GM23338 (cell line): ENCODE results near the gene CNTNAP2. TPM values are rescaled to one million over a fixed set of nuclear protein-coding genes. Genes with fewer than 3 reads are reported as not detected.

Source experiments
- ATAC-seq: fragments of 200-7000 bp; cut with Tn5 transposase; 3 replicates; pipeline ENCODE4 v1.9.1; 2020
- DNase-seq: peaks from one replicate; pipeline ENCODE4 v3.0.0-alpha.2; 2015; ENCODE audit warnings: low spot score
- H2AFZ ChIP-seq: fragments of 200-600 bp; sonication (generic); 2 replicates; pipeline ENCODE4 v1.8.0; 2016; ENCODE audit warnings: antibody characterized with exemption, mild to moderate bottlenecking, moderate library complexity
- H3F3A ChIP-seq: fragments of 200-600 bp; sonication (generic); replicated peaks from 2 replicates; pipeline ENCODE4 v1.8.0; 2017; ENCODE audit warnings: antibody characterized with exemption, mixed run types, low read depth
- H3K27ac ChIP-seq: fragments of 200-600 bp; sonication (generic); 2 replicates; pipeline ENCODE4 v1.6.1; 2016; ENCODE audit warnings: low read depth
- H3K27me3 ChIP-seq: fragments of 200-600 bp; sonication (generic); 2 replicates; pipeline ENCODE4 v1.8.0; 2016; ENCODE audit warnings: mild to moderate bottlenecking, mixed run types, moderate library complexity; ENCODE audit not compliant: insufficient read depth
- H3K36me3 ChIP-seq: fragments of 200-600 bp; sonication (generic); 2 replicates; pipeline ENCODE4 v1.8.0; 2016; ENCODE audit warnings: mild to moderate bottlenecking; ENCODE audit not compliant: insufficient read depth
- H3K4me1 ChIP-seq: fragments of 200-600 bp; sonication (generic); 2 replicates; pipeline ENCODE4 v1.8.0; 2016; ENCODE audit warnings: mild to moderate bottlenecking, moderate library complexity; ENCODE audit not compliant: insufficient read depth
- H3K4me2 ChIP-seq: fragments of 200-600 bp; sonication (generic); 2 replicates; pipeline ENCODE4 v1.7.1; 2017; ENCODE audit warnings: mixed run types
- H3K4me3 ChIP-seq: fragments of 200-600 bp; sonication (generic); 2 replicates; pipeline ENCODE4 v1.6.1; 2016; ENCODE audit warnings: mixed run types
- H3K79me2 ChIP-seq: fragments of 200-600 bp; sonication (generic); replicated peaks from 2 replicates; pipeline ENCODE4 v1.8.0; 2017; ENCODE audit warnings: mild to moderate bottlenecking; ENCODE audit not compliant: insufficient read depth
- H3K9me2 ChIP-seq: fragments of 200-600 bp; sonication (generic); 2 replicates; pipeline ENCODE4 v1.8.0; 2017; ENCODE audit not compliant: insufficient read depth
- H4K20me1 ChIP-seq: fragments of 200-600 bp; sonication (generic); replicated peaks from 2 replicates; pipeline ENCODE4 v1.8.0; 2017; ENCODE audit warnings: mild to moderate bottlenecking; ENCODE audit not compliant: insufficient read depth
- H3K27ac Mint-ChIP-seq: 2 replicates; pipeline ENCODE4 v1.8.0; 2020; ENCODE audit warnings: inconsistent platforms, mild to moderate bottlenecking, moderate library complexity, mixed read lengths
- H3K27me3 Mint-ChIP-seq: 3 replicates; pipeline ENCODE4 v1.8.0; 2022; ENCODE audit warnings: low read depth, mild to moderate bottlenecking, moderate library complexity, mixed read lengths, inconsistent platforms; ENCODE audit not compliant: insufficient read depth, poor library complexity
- H3K36me3 Mint-ChIP-seq: 3 replicates; pipeline ENCODE4 v1.8.0; 2021; ENCODE audit warnings: low read depth, mild to moderate bottlenecking, inconsistent platforms, moderate library complexity, mixed read lengths
- H3K4me1 Mint-ChIP-seq: 3 replicates; pipeline ENCODE4 v1.8.0; 2020; ENCODE audit warnings: mild to moderate bottlenecking, inconsistent platforms, mixed read lengths
- H3K4me3 Mint-ChIP-seq: 3 replicates; pipeline ENCODE4 v1.8.0; 2021; ENCODE audit warnings: moderate library complexity, mild to moderate bottlenecking, inconsistent platforms, mixed read lengths
- H3K9me3 Mint-ChIP-seq: 3 replicates; pipeline ENCODE4 v1.8.0; 2020; ENCODE audit warnings: moderate library complexity, mild to moderate bottlenecking, inconsistent platforms, mixed read lengths
- CREB1 ChIP-seq: fragments of 250-450 bp; sonication (Bioruptor Pico); IDR thresholded peaks from 2 replicates; pipeline ENCODE4 v1.5.0; 2020; ENCODE audit warnings: low read depth, mild to moderate bottlenecking, moderate library complexity
- CTCF ChIP-seq, 2 experiments: fragments of 200-600 bp in 1 of 2; sonication (generic) in 1 of 2; conservative IDR thresholded peaks; 2 replicates each; pipeline versions ENCODE4 v1.5.1 to v1.6.1; 2016 to 2017; ENCODE audit warnings: antibody characterized with exemption in 2 of 2, low read depth in 2 of 2, mild to moderate bottlenecking in 2 of 2, moderate library complexity in 1 of 2
- ETS1 ChIP-seq: IDR thresholded peaks from 2 replicates; pipeline ENCODE4 v1.6.1; 2016; ENCODE audit warnings: antibody characterized with exemption
- EZH2phosphoT487 ChIP-seq: fragments of 200-600 bp; sonication (generic); IDR thresholded peaks from one replicate; pipeline ENCODE4 v1.8.1; 2018; ENCODE audit warnings: antibody characterized with exemption; ENCODE audit not compliant: unreplicated experiment
- NANOG ChIP-seq: IDR thresholded peaks from 2 replicates; pipeline ENCODE4 v1.6.1; 2016; ENCODE audit warnings: antibody characterized with exemption, borderline replicate concordance
- REST ChIP-seq: IDR thresholded peaks from one replicate; pipeline ENCODE4 v1.6.1; 2018; ENCODE audit warnings: antibody characterized with exemption; ENCODE audit not compliant: unreplicated experiment
- STAT1 ChIP-seq: IDR thresholded peaks from one replicate; pipeline ENCODE4 v1.6.1; 2016; ENCODE audit warnings: antibody characterized with exemption; ENCODE audit not compliant: unreplicated experiment
- ZNF114 ChIP-seq: fragments of 250-450 bp; sonication (Bioruptor Pico); IDR thresholded peaks from 2 replicates; pipeline ENCODE4 v1.5.0; 2020; ENCODE audit warnings: mild to moderate bottlenecking, moderate library complexity
- polyA plus RNA-seq: library from polyadenylated mRNA; unstranded; fragments of >200 nt; fragmentation: Nextera tagmentation; extraction: Ambion mirVana; gene quantifications from 2 replicates; pipeline ENCODE4 v1.2.1, GENCODE V29; 2016
- total RNA-seq: library from RNA; depleted of rRNA; stranded (reverse); fragments of >200 nt; shearing (Covaris generic); gene quantifications from 2 replicates; pipeline ENCODE4 v1.2.3, GENCODE V29; 2014

The CNTNAP2 gene
- total and polyA plus RNA-seq, 2 experiments from 2014 or later = 38.2 to 61.3 TPM

- TF ChIP-seq NANOG (no peak), REST (no peak), EZH2phosphoT487 (no peak), CREB1 (CRISPR knock-in tag) (no peak), STAT1 (no peak), CTCF (conservative IDR thresholded peaks at IDR 0.05; ENCODE audit: low read depth in 2 of 2) (no peak)
Measured at GRCh38 chr7:146709451-146710027, 592.9 kb downstream of the CNTNAP2 start (continued).

- Mint-ChIP-seq H3K27ac (no peak overlapping the region), H3K4me3 (no peak overlapping the region), H3K4me1 (no peaks in the 10 kb centered on the region), H3K9me3 (peaks cover 11% of the 10 kb centered on the region; the same call in 2 of the 3 replicates), H3K36me3 (no peaks in the 10 kb centered on the region), H3K27me3 (peaks cover 3% of the 10 kb centered on the region)
- ATAC-seq = no peak
- no peaks in the 10 kb centered on the region for H3K36me3 ChIP-seq
- H3K9me2 ChIP-seq = no peaks in the 10 kb centered on the region
- no peaks in the 10 kb centered on the region for H4K20me1 ChIP-seq
- no peak overlapping the region for H3K27ac ChIP-seq
- H3K4me2 ChIP-seq = no peak overlapping the region
- TF ChIP-seq EZH2phosphoT487 = no peak
- no peaks in the 10 kb centered on the region for H3F3A ChIP-seq
- H3K4me3 ChIP-seq = no peak overlapping the region
- H3K79me2 ChIP-seq = no peaks in the 10 kb centered on the region
- no peaks in the 10 kb centered on the region for H3K4me1 ChIP-seq
- no peak for DNase-seq
- H2AFZ ChIP-seq = no peak overlapping the region
- H3K27me3 ChIP-seq = no peaks in the 10 kb centered on the region
Measured at GRCh38 chr7:146713205-146713604, 596.6 kb downstream of the CNTNAP2 start.

GRCh38 chr7:146713934-146714333 is 597.3 kb downstream of the CNTNAP2 start:
- no peaks in the 10 kb centered on the region for H3K4me1 ChIP-seq
- Mint-ChIP-seq H3K4me3 (no peak overlapping the region), H3K27me3 (peaks cover 3% of the 10 kb centered on the region), H3K4me1 (no peaks in the 10 kb centered on the region), H3K9me3 (peaks cover 11% of the 10 kb centered on the region; the same call in 2 of the 3 replicates), H3K27ac (no peak overlapping the region), H3K36me3 (no peaks in the 10 kb centered on the region)
- no peak overlapping the region for H3K27ac ChIP-seq
- no peaks in the 10 kb centered on the region for H3F3A ChIP-seq
- no peak overlapping the region for H2AFZ ChIP-seq
- H3K4me3 ChIP-seq = no peak overlapping the region
- ATAC-seq = no peak
- no peaks in the 10 kb centered on the region for H4K20me1 ChIP-seq
- no peak overlapping the region for H3K4me2 ChIP-seq
- no peaks in the 10 kb centered on the region for H3K79me2 ChIP-seq
- no peaks in the 10 kb centered on the region for H3K36me3 ChIP-seq
- H3K9me2 ChIP-seq = no peaks in the 10 kb centered on the region
- H3K27me3 ChIP-seq = no peaks in the 10 kb centered on the region
- no peak for DNase-seq
- TF ChIP-seq ETS1 (no peak), ZNF114 (CRISPR knock-in tag) (no peak), REST (no peak)
